ENCODE measurements around the gene NEU2. TPM values are rescaled to one million over a fixed set of nuclear protein-coding genes. Genes with fewer than 3 reads are reported as not detected.
"Not testable (repeated sequence)": the region's sequence is repeated elsewhere in the genome, so short reads cannot be mapped to it uniquely, and the experiment has no call there.

NEU2 gene
- total RNA-seq, 1 donor from 2014 or later = not detected

DNA sequence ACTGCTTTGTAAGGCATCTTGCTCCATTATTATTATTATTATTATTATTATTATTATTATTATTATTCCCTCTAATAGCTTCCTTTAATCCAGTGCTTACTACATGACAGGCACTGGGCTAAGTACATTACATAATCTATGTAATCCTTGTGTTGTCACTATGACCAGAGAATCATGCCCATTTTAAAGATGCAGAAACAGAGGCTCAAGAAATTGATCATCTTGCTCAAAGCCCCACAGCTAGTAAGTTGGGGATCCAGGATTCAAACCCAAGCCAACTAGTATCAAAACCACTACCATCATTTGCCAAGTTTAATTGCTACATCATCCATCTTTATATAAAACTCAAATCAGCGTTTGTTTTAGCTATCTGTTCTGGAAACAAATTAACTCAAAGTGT, 18.8 kb upstream of the NEU2 start:
- Mint-ChIP-seq H3K36me3 (ENCODE audit: unreplicated experiment) (peaks cover 4% of the 10 kb centered on the region), H3K27me3 (ENCODE audit: unreplicated experiment) (peaks cover 18% of the 10 kb centered on the region), H3K9me3 (ENCODE audit: unreplicated experiment) (peaks cover 5% of the 10 kb centered on the region), H3K4me1 (ENCODE audit: unreplicated experiment) (no peaks in the 10 kb centered on the region), H3K27ac (ENCODE audit: unreplicated experiment) (no peak overlapping the region), H3K4me3 (ENCODE audit: unreplicated experiment) (no peak overlapping the region)
- DNase-seq (ENCODE audit: extremely low spot score, unreplicated experiment) = no peak
- TF ChIP-seq, protein P1, sequence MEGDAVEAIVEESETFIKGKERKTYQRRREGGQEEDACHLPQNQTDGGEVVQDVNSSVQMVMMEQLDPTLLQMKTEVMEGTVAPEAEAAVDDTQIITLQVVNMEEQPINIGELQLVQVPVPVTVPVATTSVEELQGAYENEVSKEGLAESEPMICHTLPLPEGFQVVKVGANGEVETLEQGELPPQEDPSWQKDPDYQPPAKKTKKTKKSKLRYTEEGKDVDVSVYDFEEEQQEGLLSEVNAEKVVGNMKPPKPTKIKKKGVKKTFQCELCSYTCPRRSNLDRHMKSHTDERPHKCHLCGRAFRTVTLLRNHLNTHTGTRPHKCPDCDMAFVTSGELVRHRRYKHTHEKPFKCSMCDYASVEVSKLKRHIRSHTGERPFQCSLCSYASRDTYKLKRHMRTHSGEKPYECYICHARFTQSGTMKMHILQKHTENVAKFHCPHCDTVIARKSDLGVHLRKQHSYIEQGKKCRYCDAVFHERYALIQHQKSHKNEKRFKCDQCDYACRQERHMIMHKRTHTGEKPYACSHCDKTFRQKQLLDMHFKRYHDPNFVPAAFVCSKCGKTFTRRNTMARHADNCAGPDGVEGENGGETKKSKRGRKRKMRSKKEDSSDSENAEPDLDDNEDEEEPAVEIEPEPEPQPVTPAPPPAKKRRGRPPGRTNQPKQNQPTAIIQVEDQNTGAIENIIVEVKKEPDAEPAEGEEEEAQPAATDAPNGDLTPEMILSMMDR (IDR thresholded peaks at IDR 0.05) = no peak

DNA sequence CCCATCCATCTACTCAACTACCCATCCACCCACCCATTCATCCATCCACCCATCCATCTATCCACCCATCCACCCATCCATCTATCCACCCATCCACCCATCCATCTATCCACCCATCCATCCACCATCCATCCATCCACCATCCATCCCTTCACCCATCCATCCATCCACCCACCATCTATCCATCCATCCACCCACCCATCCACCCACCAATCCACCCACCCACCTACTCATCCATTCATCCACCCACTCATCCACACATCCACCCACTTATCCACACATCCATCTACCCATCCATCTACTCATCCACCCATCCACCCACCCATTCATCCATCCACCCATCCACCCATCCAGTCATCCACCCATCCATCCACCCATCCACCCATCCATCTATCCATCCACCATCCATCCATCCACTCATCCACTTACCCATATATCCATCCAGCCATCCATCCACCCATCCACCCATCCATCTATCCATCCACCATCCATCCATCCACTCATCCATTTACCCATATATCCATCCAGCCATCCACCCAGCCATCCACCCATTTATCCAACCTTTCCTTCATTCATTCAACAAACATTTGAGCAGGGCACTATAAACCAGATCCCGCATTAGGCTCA, 17.3 kb upstream of the NEU2 start:
- Mint-ChIP-seq H3K9me3 (ENCODE audit: unreplicated experiment) (peaks cover 5% of the 10 kb centered on the region), H3K27ac (ENCODE audit: unreplicated experiment) (no peak overlapping the region), H3K4me3 (ENCODE audit: unreplicated experiment) (no peak overlapping the region), H3K27me3 (ENCODE audit: unreplicated experiment) (peaks cover 18% of the 10 kb centered on the region), H3K36me3 (ENCODE audit: unreplicated experiment) (peaks cover 4% of the 10 kb centered on the region), H3K4me1 (ENCODE audit: unreplicated experiment) (no peaks in the 10 kb centered on the region)
- no peak for DNase-seq (ENCODE audit: extremely low spot score, unreplicated experiment)
- TF ChIP-seq, protein P1 (IDR thresholded peaks at IDR 0.05) = no peak

DNA sequence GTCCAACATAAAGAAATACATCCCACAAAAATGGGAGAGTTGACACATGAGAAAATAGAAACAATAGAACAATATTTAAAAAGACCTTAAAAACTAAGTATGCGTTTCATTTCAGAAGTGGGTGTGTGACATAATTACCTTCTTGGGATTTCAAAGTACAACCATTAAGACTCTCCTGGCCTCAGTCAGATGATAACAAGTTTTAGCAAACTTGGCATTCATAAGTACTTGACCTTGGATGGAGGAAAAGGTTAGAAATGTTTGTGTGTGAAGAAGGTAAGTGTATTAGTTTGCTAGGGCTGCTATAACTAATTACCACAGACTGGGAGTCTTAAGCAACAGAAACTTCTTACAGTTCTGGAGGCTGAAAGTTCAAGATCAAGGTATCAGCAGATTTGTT, 14.5 kb upstream of the NEU2 start:
- peaks cover 9% of the 10 kb centered on the region for H3K27me3 Mint-ChIP-seq (ENCODE audit: unreplicated experiment)
- TF ChIP-seq, protein P1 (IDR thresholded peaks at IDR 0.05) = no peak
- H3K9me3 Mint-ChIP-seq (ENCODE audit: unreplicated experiment) = peaks cover 5% of the 10 kb centered on the region
- no peaks in the 10 kb centered on the region for H3K4me1 Mint-ChIP-seq (ENCODE audit: unreplicated experiment)
- H3K27ac Mint-ChIP-seq (ENCODE audit: unreplicated experiment) = no peak overlapping the region
- H3K4me3 Mint-ChIP-seq (ENCODE audit: unreplicated experiment) = no peak overlapping the region
- H3K36me3 Mint-ChIP-seq (ENCODE audit: unreplicated experiment) = peaks cover 4% of the 10 kb centered on the region
- no peak for DNase-seq (ENCODE audit: extremely low spot score, unreplicated experiment)

DNA sequence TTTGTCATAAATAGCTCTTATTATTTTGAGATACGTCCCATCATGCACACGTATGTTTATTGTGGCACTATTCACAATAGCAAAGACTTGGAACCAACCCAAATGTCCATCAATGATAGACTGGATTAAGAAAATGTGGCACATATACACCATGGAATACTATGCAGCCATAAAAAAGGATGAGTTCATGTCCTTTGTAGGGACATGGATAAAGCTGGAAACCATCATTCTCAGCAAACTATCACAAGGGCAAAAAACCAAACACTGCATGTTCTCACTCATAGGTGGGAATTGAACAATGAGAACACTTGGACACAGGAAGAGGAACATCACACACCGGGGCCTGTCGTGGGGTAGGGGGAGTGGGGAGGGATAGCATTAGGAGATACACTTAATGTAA, 12.9 kb upstream of the NEU2 start:
- not testable (repeated sequence) for H3K9me3 Mint-ChIP-seq (ENCODE audit: unreplicated experiment)

DNA sequence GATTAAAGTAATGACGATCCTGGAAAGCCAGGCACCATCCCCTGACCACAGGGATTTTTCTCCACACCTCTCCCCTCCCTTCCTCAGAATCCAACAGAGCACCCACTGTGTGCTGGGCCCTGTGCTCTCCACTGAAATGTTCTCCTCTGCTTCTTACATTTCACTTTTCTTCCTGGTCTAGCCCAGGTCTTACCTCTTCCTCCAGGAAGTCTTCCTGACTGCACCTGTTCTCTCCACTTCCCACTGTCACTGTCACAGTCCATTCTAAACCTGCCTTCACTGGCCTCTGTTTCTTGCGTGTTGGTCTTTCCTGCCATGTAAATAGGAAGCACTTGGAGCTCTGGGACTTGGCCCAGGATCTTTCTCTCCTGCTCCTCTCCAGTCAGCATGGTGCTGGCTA, 12.0 kb upstream of the NEU2 start:
- H3K4me1 Mint-ChIP-seq (ENCODE audit: unreplicated experiment) = no peaks in the 10 kb centered on the region
- H3K4me3 Mint-ChIP-seq (ENCODE audit: unreplicated experiment) = no peak overlapping the region
- peaks cover 4% of the 10 kb centered on the region for H3K36me3 Mint-ChIP-seq (ENCODE audit: unreplicated experiment)
- peaks cover 5% of the 10 kb centered on the region for H3K9me3 Mint-ChIP-seq (ENCODE audit: unreplicated experiment)
- no peak overlapping the region for H3K27ac Mint-ChIP-seq (ENCODE audit: unreplicated experiment)
- TF ChIP-seq, protein P1 (IDR thresholded peaks at IDR 0.05) = no peak
- DNase-seq (ENCODE audit: extremely low spot score, unreplicated experiment) = no peak
- H3K27me3 Mint-ChIP-seq (ENCODE audit: unreplicated experiment) = peaks cover 4% of the 10 kb centered on the region

More for the DNA sequence above, 12.9 kb upstream of the NEU2 start:
- not testable (repeated sequence) for H3K27ac Mint-ChIP-seq (ENCODE audit: unreplicated experiment); H3K27me3 Mint-ChIP-seq (ENCODE audit: unreplicated experiment); H3K4me1 Mint-ChIP-seq (ENCODE audit: unreplicated experiment); DNase-seq (ENCODE audit: extremely low spot score, unreplicated experiment); H3K36me3 Mint-ChIP-seq (ENCODE audit: unreplicated experiment); H3K4me3 Mint-ChIP-seq (ENCODE audit: unreplicated experiment)

All from osteocyte (in vitro differentiated cells).